Left lung (tissue), 10 donors: ENCODE measurements around the gene PGM2. TPM values are rescaled to one million over a fixed set of nuclear protein-coding genes. Genes with fewer than 3 reads are reported as not detected.

Source experiments
- ATAC-seq: fragments of 200-7000 bp; cut with Tn5 transposase; one replicate; pipeline ENCODE4 v1.9.1; 2020; ENCODE audit warnings: moderate library complexity
- DNase-seq, 4 donors: peaks; one replicate each; pipeline ENCODE4 v3.0.0-alpha.2; 2013 to 2020
- H3K27ac ChIP-seq, 2 donors: fragments of 200-600 bp; sonication (generic) in 1 of 2; one replicate each; pipeline versions ENCODE4 v1.5.0 to v1.8.0; 2020 to 2021
- H3K27me3 ChIP-seq, 2 donors: fragments of 200-600 bp; sonication (generic) in 1 of 2; one replicate each; pipeline versions ENCODE4 v1.5.0 to v1.8.0; 2020 to 2021
- H3K36me3 ChIP-seq, 2 donors: fragments of 200-600 bp; sonication (generic) in 1 of 2; one replicate each; pipeline versions ENCODE4 v1.5.0 to v1.8.0; 2020 to 2021
- H3K4me1 ChIP-seq, 2 donors: fragments of 200-600 bp; one replicate each; pipeline ENCODE4 v1.8.0; 2021
- H3K4me3 ChIP-seq, 2 donors: fragments of 200-600 bp; sonication (generic) in 1 of 2; one replicate each; pipeline versions ENCODE4 v1.5.0 to v1.8.0; 2020 to 2021; ENCODE audit warnings: mild to moderate bottlenecking in 1 of 2
- H3K9me3 ChIP-seq, 2 donors: fragments of 200-600 bp; sonication (generic) in 1 of 2; one replicate each; pipeline versions ENCODE4 v1.5.0 to v1.8.0; 2020 to 2021
- intact Hi-C, 2 donors: fragments of 100-400 bp; cut with DNase I; formaldehyde crosslinking; loops; one replicate each; pipeline versions ENCODE4 v1.11.2 to v1.14.2; 2022
- polyA plus RNA-seq, 6 donors: library from polyadenylated mRNA; unstranded; fragments of 120-200 nt; gene quantifications; one replicate each; pipeline ENCODE4 v1.2.1, GENCODE V29; 2013; ENCODE audit not compliant: insufficient read length in 6 of 6
- total RNA-seq, 2 donors: library from RNA; stranded (reverse); fragmentation: NEBNext Ultra II Directional; extraction: Animal tissue kit (Norgen Biotek cat#: 25700); gene quantifications; one replicate each; pipeline ENCODE4 v1.2.1, GENCODE V29; 2021
- TF ChIP-seq, protein P1 (sequence below), 2 donors: fragments of 200-600 bp; sonication (generic) in 1 of 2; IDR thresholded peaks; one replicate each; pipeline versions ENCODE4 v1.5.0 to v1.8.0; 2021; ENCODE audit warnings: antibody characterized with exemption in 2 of 2
- donor health status: DM: no; HTN: yes; CAD: no.
- donor health status: DM: no; HTN: no; CAD: no.

The PGM2 gene
- total and polyA plus RNA-seq, 8 donors = 23.0 to 30.2 (median 27.2) TPM

DNA sequence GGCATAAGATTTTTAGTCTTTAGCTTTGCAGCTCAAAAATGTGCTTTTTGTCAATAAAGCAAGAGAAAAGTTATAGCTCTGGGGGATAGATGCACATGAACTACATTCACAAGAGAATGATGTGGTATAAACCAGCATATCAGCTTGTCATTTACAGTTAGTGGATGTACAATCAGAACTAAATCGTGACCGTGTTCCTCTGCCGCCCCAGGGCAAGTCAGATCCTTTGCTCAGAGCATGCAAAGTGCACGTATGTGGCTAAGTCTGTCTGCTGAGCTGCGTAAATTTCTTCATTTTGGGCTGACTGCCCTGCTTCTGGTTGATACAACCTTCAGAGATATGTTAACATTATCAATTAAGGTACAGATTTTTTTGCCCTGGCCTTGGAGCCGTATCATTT is 9.3 kb downstream of the PGM2 start:
- intact Hi-C loops = no loop called here
- Histone ChIP-seq H3K4me3 (no peak overlapping the region), H3K36me3 (peaks cover 0 to 58% of the 10 kb centered on the region in 2 donors), H3K9me3 (no peaks in the 10 kb centered on the region), H3K27ac (no peak overlapping the region), H3K27me3 (no peaks in the 10 kb centered on the region), H3K4me1 (peaks cover 0 to 33% of the 10 kb centered on the region in 2 donors)
- TF ChIP-seq, protein P1, sequence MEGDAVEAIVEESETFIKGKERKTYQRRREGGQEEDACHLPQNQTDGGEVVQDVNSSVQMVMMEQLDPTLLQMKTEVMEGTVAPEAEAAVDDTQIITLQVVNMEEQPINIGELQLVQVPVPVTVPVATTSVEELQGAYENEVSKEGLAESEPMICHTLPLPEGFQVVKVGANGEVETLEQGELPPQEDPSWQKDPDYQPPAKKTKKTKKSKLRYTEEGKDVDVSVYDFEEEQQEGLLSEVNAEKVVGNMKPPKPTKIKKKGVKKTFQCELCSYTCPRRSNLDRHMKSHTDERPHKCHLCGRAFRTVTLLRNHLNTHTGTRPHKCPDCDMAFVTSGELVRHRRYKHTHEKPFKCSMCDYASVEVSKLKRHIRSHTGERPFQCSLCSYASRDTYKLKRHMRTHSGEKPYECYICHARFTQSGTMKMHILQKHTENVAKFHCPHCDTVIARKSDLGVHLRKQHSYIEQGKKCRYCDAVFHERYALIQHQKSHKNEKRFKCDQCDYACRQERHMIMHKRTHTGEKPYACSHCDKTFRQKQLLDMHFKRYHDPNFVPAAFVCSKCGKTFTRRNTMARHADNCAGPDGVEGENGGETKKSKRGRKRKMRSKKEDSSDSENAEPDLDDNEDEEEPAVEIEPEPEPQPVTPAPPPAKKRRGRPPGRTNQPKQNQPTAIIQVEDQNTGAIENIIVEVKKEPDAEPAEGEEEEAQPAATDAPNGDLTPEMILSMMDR (IDR thresholded peaks at IDR 0.05) = no peak
- no peak for DNase-seq
- no peak for ATAC-seq

DNA sequence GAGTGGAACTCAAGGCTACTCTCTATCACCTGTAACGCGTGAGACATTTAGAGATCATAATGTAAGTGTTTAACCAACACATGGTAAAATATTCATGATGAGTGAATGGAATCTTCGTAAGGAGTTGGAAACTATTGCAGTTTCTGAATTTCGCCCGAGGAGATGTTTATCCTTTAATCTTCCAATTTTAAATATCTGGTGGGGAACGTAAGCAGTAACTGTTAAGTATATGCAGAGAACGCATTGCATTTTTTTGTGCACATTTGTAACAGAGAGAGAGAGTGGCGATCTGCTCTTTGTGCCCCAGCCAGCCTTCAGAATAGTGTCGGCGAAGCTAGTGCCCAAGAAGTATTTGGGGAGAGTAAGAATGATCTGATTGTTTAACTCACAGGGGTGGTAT is 9.8 kb downstream of the PGM2 start:
- Histone ChIP-seq H3K4me3 (no peak overlapping the region), H3K4me1 (peaks cover 0 to 33% of the 10 kb centered on the region in 2 donors), H3K27ac (no peak overlapping the region), H3K27me3 (no peaks in the 10 kb centered on the region), H3K9me3 (no peaks in the 10 kb centered on the region), H3K36me3 (peaks cover 0 to 55% of the 10 kb centered on the region in 2 donors)
- no peak for ATAC-seq
- TF ChIP-seq, protein P1 (IDR thresholded peaks at IDR 0.05) = no peak
- intact Hi-C loops = no loop called here
- DNase-seq = no peak

- intact Hi-C loops = no loop called here
- H3K27ac ChIP-seq = peak overlapping the region; percentile 21 to 68
- peaks cover 0 to 33% of the 10 kb centered on the region in 2 donors for H3K4me1 ChIP-seq
- H3K4me3 ChIP-seq = no peak overlapping the region
- TF ChIP-seq, protein P1 (IDR thresholded peaks at IDR 0.05) = no peak
- peaks cover 0 to 58% of the 10 kb centered on the region in 2 donors for H3K36me3 ChIP-seq
- no peak for ATAC-seq
- no peaks in the 10 kb centered on the region for H3K9me3 ChIP-seq
- no peaks in the 10 kb centered on the region for H3K27me3 ChIP-seq
- no peak for DNase-seq
Observed at GRCh38 chr4:37836838-37837440, 10.5 kb downstream of the PGM2 start.

DNA sequence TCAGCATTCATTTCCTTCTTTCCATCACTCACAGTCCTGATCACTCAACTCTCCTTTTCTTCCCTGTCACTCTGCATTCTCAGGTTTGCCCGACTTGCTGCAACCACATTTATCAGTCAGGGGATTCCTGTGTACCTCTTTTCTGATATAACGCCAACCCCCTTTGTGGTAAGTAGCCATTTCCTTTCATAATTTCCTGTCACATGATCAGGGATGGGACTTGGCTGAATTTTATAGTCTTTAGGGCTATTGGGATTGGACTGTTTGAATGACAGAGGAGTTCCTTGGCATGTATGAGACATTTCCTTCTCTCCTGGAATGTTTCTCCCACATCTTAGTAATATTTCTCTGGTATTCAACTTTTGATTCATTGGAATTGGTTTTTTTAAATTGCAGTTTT is 11.0 kb downstream of the PGM2 start:
- DNase-seq (no peak), ATAC-seq (no peak)
- TF ChIP-seq, protein P1 (IDR thresholded peaks at IDR 0.05) = no peak
- Histone ChIP-seq H3K27me3 (no peaks in the 10 kb centered on the region), H3K4me3 (no peak overlapping the region), H3K9me3 (no peaks in the 10 kb centered on the region), H3K4me1 (peaks cover 0 to 33% of the 10 kb centered on the region in 2 donors), H3K27ac (peak overlapping the region; percentile 21 to 68), H3K36me3 (peaks cover 0 to 57% of the 10 kb centered on the region in 2 donors)
- intact Hi-C loops = no loop called here

GRCh38 chr4:37839426-37839825 is 12.9 kb downstream of the PGM2 start:
- intact Hi-C loops = no loop called here
- H3K27me3 ChIP-seq = no peaks in the 10 kb centered on the region
- peak overlapping the region in 1 of 2 donors; percentile 68 for H3K27ac ChIP-seq
- no peaks in the 10 kb centered on the region for H3K9me3 ChIP-seq
- H3K4me3 ChIP-seq = no peak overlapping the region
- TF ChIP-seq, protein P1 (IDR thresholded peaks at IDR 0.05) = no peak
- ATAC-seq = no peak
- DNase-seq = no peak
- H3K4me1 ChIP-seq = peaks cover 0 to 33% of the 10 kb centered on the region in 2 donors
- peaks cover 0 to 49% of the 10 kb centered on the region in 2 donors for H3K36me3 ChIP-seq
